Cortex of kidney (tissue), 1 donor: Measurements from ENCODE around the gene DNAJC27.

Source experiments
- DNase-seq: peaks from one replicate; lab custom pipeline; 2025; lab: John Stamatoyannopoulos, UW

Gene DNAJC27

GRCh38 chr2:24907116-24907515, 64.6 kb downstream of the DNAJC27 start:
- no peak for DNase-seq

DNA sequence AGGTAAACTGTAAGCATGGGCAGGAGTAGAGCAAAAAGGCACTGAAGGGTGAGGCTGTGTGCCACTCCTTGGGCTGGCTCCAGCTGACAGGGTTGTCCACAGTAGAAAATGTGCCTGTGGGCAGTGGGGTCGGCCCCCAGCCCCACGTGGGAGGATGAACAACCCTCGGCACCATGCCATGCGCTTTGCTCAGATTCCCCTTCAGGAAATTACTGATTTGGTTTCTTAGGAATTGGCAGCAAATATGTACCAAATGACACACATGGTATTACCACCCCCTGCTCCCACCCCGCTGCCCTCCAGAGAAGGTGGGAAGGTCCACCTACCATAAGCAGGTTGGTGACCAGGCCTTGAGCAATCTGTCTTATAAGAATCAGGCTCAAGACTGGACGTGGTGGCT, 65.3 kb downstream of the DNAJC27 start:
- no peak for DNase-seq

DNA sequence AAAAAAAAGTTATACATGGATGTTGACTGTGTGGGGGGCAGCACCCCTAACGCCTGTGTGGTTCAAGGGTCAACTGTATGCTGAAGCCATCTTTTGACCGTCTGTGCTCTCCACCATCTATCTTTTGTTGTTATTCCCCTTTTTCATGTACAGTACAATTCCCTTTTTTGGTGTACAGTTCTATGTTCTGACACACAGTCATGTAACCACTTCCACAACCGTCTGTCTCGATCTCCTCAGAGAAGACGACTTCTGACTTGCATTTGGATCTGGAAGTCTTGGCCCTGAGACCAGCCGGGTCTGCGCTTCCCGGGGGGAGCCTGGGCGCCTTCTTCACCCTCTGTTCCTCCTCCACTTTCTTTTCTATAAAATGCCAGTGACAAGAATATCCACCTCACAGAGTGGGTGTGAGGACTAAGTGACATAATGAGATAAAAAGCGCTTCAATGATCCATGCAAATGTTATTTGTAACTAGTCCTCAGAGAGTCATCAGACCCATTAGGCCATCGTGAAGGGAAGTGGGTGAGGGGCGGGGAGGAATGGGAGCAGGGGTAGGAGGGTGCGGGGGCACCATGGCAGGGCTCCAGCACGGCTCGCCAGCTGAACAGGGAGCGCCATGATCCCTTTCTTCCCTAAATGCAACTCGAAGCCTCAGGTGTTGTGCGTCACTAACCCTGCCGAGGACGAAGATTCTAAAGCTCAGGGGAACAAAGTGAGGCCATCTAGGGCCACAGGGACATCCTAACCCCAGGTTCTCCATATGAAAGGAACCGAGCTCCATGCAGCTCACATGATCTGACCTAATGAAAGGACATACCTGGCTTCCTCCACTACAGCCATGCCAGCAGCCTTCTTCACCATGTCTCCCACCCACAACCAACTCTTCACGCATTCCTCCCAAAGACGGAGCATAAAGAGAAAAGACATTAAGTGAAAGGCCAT, 68.3 kb downstream of the DNAJC27 start:
- no peak for DNase-seq

GRCh38 chr2:24899361-24899910, 72.3 kb downstream of the DNAJC27 start:
- no peak for DNase-seq

- no peak for DNase-seq
These were observed 73.3 kb downstream of the DNAJC27 start for GRCh38 chr2:24898122-24899109.

DNA sequence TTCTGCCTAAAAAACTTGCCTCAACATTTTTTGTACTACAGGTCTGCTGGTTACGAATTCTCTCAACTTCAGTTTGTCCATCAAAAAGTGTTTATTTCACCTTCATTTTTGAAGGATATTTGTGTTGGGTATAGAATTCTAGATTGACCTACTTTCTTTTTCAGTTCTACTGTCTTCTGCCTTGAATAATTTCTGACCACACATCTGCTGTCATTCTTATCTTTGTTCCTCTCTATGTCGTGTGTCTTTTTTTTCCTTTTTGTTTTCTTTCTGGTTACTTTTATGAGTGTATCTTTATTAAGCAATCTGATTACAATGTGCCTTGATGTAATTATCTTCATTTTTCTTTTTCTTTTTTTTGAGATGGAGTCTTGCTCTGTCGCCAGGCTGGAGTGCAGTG, 77.0 kb downstream of the DNAJC27 start:
- no peak for DNase-seq

- DNase-seq: no peak
These were observed 77.8 kb downstream of the DNAJC27 start for GRCh38 chr2:24893934-24894333.
